Measurements from ENCODE around the gene NAA40.
"Not testable (repeated sequence)": the region's sequence is repeated elsewhere in the genome, so short reads cannot be mapped to it uniquely, and the experiment has no call there.

Gene NAA40

DNA sequence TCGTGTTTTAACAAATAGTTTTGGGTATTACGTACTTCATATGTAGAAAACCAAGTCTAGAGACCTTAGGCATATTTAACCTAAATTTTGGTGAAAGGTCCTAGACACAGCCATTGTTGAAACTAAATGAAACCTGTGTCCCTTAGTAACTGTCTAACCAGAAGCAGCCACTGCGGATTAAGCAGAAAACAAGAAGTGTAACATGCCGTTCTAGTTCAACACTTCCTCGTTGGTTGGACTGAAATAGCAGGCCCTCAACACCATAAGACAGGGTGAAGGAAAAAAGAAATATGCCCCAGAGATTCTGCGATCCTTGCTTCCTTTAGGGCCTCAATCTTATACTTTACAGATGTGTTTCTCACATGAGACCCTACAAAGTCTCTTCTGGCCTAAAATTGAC, 2.0 kb downstream of the NAA40 start:
- no peak for DNase-seq

DNA sequence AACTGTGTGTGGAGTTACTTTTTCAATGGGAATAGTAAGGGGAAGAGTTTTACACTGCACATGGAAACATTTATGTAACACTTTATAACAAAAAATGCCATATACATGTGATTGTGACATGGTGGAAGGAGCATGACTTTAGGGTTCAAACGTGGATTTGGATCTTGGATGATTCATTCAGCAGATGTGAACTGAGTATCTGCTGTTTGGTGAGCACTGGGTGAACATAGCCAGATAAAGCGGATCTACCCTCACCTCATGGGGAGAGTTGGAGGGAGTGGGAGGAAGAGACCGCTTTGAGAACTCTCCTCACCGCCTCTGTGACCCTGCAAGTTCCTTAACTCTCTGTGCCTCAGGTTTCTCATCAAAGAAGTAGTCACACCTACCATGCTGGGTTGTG, 3.1 kb downstream of the NAA40 start:
- DNase-seq = no peak

DNA sequence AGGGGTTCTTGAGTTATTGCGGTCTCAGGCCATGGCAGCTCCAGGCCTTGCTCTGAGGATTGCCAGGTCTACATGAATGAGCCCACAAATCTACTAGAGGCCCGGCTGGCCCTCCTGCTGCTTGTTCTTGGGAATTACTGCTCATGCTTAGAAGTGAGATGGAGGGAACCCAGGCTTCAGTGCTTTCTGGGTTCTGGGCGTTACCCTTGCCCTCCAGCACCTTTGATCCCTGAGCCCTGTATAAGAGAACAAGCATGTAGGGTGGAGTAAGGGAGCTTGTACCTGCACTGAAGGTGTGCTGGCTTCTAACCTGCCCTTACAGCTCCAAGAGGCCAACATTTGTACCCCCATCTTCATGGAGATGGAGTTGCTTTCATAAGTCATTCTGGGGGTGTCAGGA, 4.0 kb downstream of the NAA40 start:
- no peak for DNase-seq

DNA sequence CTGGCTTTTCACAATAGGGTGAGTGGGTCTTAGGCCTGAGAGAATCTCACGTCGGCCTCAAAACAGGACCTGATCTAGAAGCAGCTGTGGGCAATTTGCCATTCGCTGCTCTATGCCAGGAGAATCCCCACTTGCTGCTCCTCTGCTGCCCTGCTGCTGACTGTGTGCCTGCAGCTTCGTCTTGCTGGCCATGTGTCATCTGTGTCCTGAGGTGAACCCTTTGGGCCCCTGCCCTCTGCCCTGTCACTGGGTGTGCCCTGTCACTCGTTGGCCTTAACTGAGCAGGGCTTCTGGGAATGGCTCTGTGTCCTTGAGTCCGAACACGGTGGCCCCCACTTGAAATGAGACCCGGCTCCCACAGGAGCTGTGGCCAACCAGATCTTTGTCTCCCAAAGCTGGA, 6.2 kb downstream of the NAA40 start:
- no peak for DNase-seq

DNA sequence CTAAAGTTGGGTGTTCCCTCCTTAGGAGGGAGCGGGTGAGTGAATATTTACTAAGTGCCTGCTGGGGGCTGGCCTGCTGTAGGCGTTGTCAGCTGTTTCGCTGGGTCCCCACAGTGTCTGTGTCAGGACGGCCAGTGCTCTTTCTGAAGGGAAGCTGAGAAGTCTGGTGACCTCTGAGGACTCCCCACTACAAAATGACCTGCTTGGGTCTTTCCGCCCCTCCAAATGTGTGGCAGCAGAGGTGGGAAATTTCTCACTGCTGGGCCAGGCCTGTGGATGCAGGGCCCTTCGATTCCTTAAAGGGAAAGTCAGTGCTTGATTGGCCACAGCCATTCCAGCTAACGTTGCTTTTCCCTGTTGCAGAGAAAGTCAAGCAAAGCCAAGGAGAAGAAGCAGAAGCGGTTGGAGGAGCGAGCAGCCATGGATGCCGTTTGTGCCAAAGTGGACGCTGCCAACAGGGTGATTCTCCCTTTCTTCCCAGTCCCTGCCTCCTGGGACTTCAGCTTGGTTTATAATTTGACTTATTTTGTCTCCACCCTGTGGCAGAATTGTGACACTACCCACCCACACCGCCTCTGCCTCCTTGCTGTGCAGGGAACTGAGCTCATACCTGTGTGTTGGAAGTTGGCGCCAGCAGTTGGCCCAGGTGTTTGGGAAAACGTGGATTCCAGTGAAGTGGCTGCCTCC, 6.8 kb downstream of the NAA40 start:
- DNase-seq = peak; percentile 50 to 68

DNA sequence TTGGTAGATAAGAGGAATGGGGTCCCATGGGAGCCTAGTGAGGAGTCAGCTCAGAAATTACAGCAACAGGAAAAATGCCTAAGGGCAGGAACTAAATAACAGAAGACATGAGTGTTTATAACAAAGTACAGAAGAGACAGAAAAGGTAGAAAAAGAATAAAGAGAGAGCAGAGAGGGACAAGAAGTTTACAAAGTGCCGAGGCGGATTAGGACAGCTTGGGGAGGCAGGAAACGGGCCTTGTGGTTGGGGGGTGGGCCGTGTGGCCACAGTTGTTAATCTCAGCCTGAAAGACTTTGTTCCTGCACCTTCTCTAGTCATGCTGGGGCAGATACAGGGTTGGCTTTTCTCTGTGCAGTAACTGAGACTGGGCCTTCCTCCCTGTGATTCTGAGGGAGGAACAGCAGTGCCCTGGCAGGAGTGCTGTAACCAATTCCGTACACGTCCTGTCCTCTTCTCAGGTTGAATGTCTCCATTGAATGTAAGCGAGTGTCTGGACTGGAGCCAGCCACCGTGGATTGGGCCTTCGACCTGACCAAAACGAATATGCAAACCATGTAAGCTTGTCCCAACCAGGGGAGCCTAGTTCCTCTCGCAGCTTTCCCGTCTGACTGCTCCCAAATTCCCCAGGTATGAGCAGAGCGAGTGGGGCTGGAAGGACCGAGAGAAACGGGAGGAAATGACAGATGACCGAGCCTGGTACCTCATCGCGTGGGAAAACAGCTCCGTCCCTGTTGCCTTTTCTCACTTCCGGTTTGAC, 13.2 kb downstream of the NAA40 start:
- DNase-seq = peak; percentile 26 to 47

DNA sequence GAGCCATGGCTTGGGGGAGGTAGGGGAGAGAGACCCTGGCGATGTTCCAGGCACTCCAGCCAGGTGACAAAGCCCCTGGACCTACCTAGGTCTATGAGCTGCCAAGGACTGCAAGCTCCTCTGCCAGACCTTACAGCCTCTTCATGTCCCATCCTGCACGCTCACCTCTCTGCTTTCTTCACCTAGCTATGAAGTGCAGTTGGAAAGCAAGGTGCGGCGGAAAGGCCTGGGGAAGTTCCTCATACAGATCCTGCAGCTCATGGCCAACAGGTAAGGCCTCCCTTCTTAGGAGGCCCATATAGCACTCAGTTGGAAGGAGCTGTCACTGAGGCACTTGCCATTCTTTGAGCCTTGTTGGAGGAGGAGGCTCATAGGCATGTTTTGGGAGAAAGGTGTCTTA, 13.8 kb downstream of the NAA40 start:
- DNase-seq = no peak

DNA sequence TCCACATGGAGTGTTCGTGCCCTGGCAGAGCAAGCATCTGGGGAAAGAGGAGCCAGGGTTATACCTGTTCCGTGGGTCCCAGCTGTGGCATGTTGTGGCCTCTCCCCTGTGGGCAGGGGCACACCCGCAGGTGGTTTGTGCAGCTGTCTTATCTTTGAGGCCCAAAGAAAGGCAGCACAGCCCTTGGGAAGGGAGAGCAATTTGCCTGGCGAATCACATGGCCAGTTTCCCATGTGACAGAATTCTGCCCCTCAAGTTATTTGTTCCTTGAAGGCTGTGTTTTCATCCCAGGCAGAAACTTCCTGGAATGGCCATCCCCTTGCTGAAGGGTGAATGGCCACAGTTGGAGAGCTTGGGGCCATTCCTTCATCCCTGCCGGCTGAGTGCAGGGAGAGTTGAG, 19.2 kb downstream of the NAA40 start:
- no peak for DNase-seq

DNA sequence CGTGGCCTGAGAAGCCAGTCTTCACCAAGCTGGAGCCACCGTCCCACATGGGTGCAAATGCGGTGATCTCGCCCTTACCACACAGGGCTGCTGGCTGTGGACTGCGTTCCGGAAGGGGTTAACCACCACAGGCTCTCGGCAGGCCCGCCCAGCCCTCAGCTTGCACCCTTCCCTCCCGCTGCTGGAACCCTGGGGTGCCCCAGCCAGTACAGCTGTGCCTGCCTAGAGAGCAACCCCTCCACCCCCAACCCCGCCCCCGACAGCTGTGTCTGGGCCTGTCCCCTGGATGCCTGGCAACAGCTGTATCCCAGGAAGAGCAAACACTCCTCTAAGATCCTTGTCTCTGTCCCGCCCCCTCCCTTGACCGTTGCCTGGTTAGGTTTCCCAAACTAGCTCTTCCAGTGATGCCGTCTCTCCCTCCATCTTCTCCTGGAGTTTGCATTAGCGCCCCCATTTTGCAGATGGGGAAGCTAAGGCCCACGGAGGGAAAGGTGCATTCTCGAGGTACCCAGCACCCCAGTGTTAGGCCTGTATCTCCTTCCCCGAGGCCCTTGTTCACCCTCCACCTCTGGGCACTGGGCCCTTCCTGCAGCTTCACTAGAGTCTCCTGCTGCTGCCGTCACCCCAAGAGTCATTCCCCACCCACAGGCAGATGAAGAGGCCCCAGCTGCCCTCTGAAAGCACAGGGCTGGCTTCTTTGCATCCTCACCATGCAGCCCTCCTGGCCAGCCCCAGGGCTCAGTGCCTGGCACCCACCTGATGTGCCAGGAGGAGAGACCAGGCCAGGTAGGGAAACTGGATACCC, 23.0 kb downstream of the NAA40 start:
- peak; percentile 40 to 45 for DNase-seq

DNA sequence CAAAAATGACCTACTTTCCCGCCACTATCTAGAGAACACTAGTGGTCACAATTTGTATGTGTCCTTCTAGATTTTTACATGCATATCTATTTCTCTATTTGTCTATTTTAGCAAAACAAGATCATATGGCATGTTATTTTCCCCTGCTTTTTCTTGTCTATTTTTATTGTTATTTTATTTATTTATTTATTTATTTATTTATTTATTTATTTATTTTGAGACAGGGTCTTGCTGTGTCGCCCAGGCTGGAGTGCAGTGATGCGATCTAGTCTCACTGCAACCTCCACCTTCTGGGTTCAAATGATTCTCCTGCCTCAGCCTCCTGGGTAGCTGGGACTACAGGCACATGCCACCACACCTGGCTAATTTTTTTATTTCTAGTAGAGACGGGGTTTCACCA, 25.1 kb downstream of the NAA40 start:
- DNase-seq = not testable (repeated sequence)

DNA sequence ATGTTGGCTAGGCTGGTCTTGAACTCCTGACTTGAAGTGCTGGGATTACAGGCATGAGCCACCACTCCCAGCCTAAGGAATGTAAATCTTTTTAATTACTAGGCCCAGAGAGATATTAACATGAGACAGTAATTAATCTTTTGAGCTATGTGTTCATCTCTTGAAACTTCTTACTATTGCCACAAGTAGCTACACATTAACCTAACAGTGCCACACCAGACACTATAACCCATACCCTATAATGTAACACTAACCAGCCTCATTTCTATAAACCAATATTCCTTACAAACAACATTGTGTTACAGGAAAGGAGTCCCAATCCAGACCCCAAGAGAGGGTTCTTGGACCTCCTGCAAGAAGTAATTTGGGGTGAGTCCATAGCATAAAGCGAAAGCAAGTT, 27.6 kb downstream of the NAA40 start:
- no peak for DNase-seq

DNA sequence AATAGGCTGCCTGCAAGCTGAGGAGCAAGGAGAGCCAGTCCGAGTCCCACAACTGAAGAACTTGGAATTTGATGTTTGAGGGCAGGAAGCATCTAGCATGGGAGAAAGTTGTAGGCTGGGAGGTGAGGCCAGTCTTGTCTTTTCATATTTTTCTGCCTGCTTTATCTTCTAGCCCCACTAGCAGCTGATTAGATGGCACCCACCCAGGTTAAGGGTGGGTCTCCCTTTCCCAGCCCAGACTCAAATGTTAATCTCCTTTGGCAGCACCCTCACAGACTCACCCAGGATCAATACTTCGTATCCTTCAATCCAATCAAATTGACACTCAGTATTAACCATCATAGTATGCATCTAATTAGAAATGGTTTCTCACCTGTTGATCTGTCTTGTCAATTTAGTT, 30.7 kb downstream of the NAA40 start:
- DNase-seq = no peak

DNA sequence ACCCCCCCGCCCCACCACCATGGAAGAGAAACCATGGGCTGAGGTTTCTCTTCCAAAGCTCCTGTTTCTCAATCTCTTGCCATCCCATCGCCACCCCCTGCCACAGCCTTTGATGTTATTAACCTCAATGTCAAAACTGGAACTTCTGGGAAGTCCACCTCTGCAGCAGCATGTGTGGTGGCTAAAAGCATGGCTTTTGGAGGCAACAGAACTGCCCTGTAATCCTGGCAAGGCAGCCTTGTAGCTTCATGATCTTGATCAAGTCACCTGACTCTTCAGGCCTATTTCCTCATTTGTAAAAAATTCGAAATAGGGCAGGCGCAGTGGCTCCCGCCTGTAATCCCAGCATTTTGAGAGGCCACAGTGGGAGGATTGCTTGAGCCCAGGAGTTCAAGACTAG, 32.1 kb downstream of the NAA40 start:
- DNase-seq = no peak

DNA sequence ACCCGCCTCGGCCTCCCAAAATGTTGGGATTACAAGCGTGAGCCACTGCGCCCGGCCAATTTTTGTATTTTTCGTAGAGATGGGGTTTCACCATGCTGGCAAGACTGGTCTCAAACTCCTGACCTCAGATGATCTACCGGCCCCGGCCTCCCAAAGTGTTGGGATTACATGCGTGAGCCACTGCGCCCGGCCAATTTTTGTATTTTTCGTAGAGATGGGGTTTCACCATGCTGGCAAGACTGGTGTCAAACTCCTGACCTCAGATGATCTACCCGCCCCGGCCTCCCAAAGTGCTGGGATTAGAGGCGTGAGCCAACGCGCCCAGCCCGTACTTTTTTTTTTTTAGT, 35.1 kb downstream of the NAA40 start:
- DNase-seq = not testable (repeated sequence)

DNA sequence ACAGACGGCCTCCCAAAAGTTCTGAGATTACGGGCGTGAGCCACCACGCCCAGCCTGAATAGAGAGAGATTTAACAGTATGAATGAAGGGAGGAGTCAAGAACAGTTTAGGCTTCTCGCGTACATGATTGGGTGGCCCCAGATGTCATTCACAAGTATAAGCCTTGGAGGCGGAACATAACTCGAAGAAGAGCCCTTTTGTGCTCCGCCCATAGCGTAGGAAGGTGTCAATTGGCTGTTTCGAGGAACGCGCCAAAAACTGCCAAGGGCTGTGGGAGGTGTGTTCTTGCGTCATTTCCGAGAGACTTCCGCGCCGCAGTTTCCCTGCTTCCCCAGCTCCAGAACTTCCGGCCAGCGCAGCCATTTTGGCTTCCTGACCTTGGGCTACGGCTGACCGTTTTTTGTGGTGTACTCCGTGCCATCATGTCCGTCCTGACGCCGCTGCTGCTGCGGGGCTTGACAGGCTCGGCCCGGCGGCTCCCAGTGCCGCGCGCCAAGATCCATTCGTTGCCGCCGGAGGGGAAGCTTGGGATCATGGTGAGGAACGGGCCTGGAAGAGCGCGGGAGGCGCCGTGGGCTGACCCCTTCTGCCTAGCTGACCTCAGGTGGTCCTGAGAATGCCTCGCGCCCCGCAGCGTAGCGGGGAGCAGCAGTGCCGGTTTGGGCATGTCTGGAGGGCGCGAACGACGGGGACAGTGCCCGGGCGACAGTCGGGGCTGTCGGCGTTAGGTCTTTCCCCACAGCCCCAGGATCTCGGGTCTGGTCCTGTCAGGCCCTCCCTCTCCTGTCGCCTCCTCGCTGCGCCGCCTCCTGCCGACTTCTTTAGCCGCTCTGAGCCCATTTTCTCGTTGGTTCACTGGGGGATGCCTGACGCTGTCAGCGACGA, 35.7 kb downstream of the NAA40 start, which contains the start of gene COX8A:
TSS of gene COX8A (plus strand) at position 362 of the 885 bp plus-strand sequence. CDS start at position 423, 61 bp downstream.
- peak; percentile 98 to 99 for DNase-seq

DNA sequence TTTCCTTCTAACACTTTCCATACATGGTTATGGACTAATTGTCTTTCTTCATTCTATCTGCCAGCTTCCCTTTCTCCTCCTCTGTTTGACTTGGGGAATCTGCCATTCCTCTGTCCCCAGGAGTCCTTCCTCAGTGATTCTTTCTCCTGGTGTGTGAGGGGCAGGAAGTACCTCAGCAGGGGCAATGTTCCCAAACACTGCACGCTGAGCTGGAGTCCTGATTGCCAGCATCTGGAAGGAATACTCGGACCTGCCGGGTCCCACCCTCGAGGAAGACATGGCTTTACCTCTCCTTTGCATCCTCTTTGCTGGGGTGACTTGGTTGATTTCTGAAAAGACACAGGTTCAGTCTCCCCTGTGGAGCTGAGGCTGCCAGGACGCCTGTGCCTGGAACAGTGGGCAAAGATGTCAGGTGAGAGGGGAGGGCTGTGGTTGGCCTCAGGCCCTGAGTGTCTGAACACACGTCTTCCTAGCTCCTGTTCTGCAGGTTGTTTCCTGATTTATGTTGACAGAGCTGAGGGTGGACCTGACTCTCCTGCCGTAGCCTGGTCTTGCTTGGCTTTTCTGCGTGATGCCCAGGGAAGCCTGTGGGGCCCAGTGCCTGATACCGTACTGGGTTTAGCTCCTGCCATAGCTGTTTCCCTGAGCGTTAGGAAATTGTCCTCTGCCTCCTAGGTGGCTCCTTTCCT, 39.9 kb downstream of the NAA40 start:
- no peak for DNase-seq

DNA sequence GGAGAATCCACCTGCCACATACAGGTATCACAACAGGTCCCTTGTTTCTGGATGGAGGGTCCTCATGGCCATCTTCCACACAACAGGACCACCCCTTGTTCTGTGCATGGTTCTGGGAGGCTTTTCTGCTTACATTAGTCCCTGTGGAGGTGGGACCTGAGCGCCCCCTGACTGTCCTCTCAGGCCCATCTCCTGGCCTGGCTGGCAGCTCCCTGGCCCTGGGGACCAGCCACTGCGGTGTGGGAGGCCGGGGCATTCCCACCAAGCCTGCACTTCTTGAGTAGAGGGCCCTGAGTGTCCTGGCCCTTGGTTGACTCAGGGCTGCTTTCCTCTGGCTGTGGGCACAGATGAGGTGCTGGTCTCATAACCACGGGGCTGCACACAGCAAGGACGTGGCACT, 40.6 kb downstream of the NAA40 start:
- DNase-seq = no peak

DNA sequence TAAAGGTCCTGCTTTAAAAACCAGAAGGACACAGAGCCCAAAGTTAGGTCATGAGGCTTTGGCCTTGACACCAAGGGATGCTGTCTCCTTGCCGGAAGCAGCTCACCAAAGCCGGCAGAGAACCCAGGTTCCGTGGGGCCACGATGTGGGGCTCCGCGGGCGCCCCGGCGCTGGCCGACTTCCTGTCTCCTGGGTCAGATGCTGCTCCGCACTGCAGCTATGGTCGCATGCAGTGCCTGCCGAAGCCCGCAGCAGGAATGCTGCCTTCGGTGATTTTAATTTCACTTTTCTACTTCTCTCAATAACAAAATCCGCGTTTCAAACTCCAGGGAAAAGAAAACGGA, 47.0 kb downstream of the NAA40 start:
- DNase-seq = peak; percentile 69 to 74

DNA sequence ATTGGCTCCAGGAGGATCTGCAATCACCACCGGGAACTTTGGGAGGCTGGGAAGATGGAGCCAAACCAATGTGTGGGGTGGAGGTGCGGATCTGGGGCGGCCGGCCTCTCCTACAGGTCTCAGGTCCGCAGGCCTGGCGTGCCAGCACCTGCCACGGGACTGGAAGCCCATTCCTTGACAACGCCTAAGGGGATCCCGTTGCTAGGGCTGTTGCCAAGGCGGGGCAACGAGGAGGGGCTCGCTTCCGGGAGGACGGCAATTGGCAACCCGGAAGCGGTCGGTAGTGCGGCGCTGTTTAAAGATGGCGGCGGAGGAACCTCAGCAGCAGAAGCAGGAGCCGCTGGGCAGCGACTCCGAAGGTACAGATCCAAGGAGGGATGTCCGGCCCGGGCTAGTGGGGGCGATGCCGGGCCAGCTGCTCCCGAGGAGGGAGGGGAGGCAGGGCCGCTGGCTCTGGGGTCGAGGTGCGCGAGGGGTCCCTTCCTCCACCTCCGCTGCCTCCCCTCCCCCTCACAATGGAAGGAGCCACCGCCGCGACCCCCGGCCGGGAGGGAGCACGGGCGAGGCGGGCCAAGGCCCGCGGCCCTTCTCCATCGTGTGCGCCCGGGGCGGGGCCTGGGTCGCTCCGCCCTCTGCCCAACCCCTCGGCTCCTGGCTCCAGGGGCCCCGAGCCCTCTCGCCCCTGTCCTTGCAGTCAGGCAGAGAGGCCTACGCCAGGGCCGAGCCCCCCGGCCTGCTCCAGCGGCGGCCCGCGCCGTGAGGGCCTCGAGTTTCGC, 47.5 kb downstream of the NAA40 start, which contains the start of gene OTUB1:
TSS of gene OTUB1 (plus strand) at position 283 of the 776 bp plus-strand sequence. CDS start at position 302, 19 bp downstream.
- peak; percentile 87 to 88 for DNase-seq

DNA sequence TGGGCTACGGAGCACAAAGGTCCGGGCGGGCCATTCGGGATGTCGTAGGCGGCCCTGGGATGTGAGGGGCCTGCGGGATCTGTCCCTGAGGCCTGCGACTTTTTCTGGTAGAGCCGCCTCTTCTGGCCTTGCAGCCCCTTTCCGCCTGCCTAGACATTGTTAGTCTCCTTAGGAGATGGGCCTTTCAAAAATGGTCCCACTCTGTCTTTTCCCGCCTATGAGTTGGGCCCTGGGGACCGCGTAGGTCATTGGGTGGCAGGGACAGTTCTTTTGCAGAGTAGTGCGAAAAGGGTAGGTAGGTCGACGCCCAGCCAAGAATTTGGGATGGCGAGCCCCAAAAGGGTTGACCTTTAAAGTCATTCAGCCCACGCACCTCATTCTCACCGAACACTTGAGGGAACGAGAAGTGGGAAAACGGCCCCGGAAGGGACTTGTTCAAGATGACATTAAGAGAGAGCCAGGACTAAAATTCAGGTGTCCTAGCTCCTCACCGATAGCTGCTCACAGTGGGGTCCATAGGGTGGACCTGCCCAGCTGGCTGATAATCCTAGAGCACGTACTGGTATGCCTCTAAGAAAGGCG, 48.2 kb downstream of the NAA40 start:
- no peak for DNase-seq

DNA sequence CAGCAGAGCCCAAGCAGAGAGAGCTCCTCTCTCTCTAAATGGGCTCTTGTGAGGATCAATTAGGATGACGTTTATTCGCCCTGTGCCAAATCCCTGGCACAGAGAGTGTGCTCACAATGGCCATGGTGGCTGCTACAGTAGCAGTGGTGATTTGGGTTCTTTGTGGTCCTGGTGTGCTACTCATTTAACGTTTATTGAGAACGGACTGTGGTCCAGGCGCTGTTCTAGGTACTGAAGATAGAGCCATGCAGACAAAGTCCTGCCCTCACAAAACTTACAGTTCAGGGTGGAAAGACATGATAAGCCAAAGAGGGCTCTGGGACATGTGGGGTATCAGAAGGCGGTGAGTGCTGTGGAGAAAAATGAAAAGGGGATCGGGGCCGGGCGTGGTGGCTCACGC, 52.8 kb downstream of the NAA40 start:
- DNase-seq = no peak
